CD14-positive monocyte (primary cell): ENCODE measurements around the gene ATL3. TPM values are rescaled to one million over a fixed set of nuclear protein-coding genes. Genes with fewer than 3 reads are reported as not detected.

Source experiments
- DNase-seq, 3 donors: peaks; one replicate each; pipeline ENCODE4 v3.0.0-alpha.2; 2011 to 2022
- H2AFZ ChIP-seq: 2 replicates; pipeline ENCODE4 v1.6.0; 2012; ENCODE audit warnings: mild to moderate bottlenecking, low read depth, low read length, inconsistent platforms; ENCODE audit not compliant: insufficient read depth, poor library complexity, severe bottlenecking
- H3K27ac ChIP-seq, 2 donors: 1 replicate in 1 of 2; 2 replicates in 1 of 2; pipeline ENCODE4 v1.5.1; 2012 to 2013; ENCODE audit warnings: low read length in 2 of 2, control low read depth in 1 of 2, inconsistent platforms in 1 of 2, low read depth in 1 of 2, mild to moderate bottlenecking in 1 of 2
- H3K27me3 ChIP-seq, 2 donors: one replicate each; pipeline versions ENCODE4 v1.6.0 to v1.6.1; 2011 to 2013; ENCODE audit warnings: low read length in 2 of 2; ENCODE audit not compliant: control insufficient read depth in 2 of 2, insufficient read depth in 2 of 2
- H3K36me3 ChIP-seq, 2 donors: replicated peaks in 1 of 2; 1 replicate in 1 of 2; 2 replicates in 1 of 2; pipeline versions ENCODE4 v1.5.1 to v1.6.1; 2012 to 2013; ENCODE audit warnings: low read length in 2 of 2, control low read depth in 1 of 2, inconsistent platforms in 1 of 2, mild to moderate bottlenecking in 1 of 2; ENCODE audit not compliant: insufficient read depth in 2 of 2, control insufficient read depth in 1 of 2
- H3K4me1 ChIP-seq, 2 donors: 1 replicate in 1 of 2; 2 replicates in 1 of 2; pipeline versions ENCODE4 v1.5.1 to v1.6.1; 2012 to 2013; ENCODE audit warnings: low read length in 2 of 2, control low read depth in 1 of 2, inconsistent platforms in 1 of 2, mild to moderate bottlenecking in 1 of 2, moderate library complexity in 1 of 2; ENCODE audit not compliant: insufficient read depth in 2 of 2, control insufficient read depth in 1 of 2
- H3K4me2 ChIP-seq: replicated peaks from 2 replicates; pipeline ENCODE3; 2012; ENCODE audit warnings: low read length, moderate library complexity, mild to moderate bottlenecking; ENCODE audit not compliant: poor library complexity, severe bottlenecking; ENCODE audit errors: extremely low read depth
- H3K4me3 ChIP-seq, 3 experiments: fragments of 200-600 bp in 1 of 3; sonication (generic) in 1 of 3; replicated peaks in 1 of 3; 1 replicate in 2 of 3; 2 replicates in 1 of 3; pipeline ENCODE4 v1.5.1; 2011 to 2013; ENCODE audit warnings: low read length in 3 of 3, mild to moderate bottlenecking in 3 of 3, control low read depth in 2 of 3, low read depth in 2 of 3, inconsistent platforms in 1 of 3, moderate library complexity in 1 of 3
- H3K79me2 ChIP-seq: 2 replicates; pipeline ENCODE4 v1.6.0; 2012; ENCODE audit warnings: mild to moderate bottlenecking, control low read depth, inconsistent platforms, low read length, moderate library complexity; ENCODE audit not compliant: insufficient read depth
- H3K9ac ChIP-seq: 2 replicates; pipeline ENCODE4 v1.6.0; 2017; ENCODE audit warnings: low read length, mild to moderate bottlenecking; ENCODE audit not compliant: insufficient read depth, poor library complexity, severe bottlenecking
- H3K9me3 ChIP-seq, 2 donors: replicated peaks in 1 of 2; 1 replicate in 1 of 2; 2 replicates in 1 of 2; pipeline versions ENCODE4 v1.5.1 to v1.6.1; 2012 to 2013; ENCODE audit warnings: low read length in 2 of 2, control low read depth in 1 of 2; ENCODE audit not compliant: control insufficient read depth in 1 of 2, insufficient read depth in 1 of 2
- H4K20me1 ChIP-seq: 2 replicates; pipeline ENCODE4 v1.6.0; 2012; ENCODE audit warnings: mild to moderate bottlenecking, low read length, control low read depth, moderate library complexity; ENCODE audit not compliant: insufficient read depth
- H3K27ac Mint-ChIP-seq, 7 donors: one replicate each; pipeline ENCODE4 v1.8.0; 2020; ENCODE audit warnings: mild to moderate bottlenecking in 7 of 7, mixed read lengths in 7 of 7, moderate library complexity in 6 of 7, inconsistent platforms in 2 of 7
- H3K27me3 Mint-ChIP-seq, 3 donors: one replicate each; pipeline ENCODE4 v1.8.0; 2021 to 2022; ENCODE audit warnings: low read depth in 3 of 3, mild to moderate bottlenecking in 3 of 3, mixed read lengths in 3 of 3, moderate library complexity in 3 of 3, inconsistent platforms in 1 of 3
- H3K36me3 Mint-ChIP-seq, 2 donors: one replicate each; pipeline ENCODE4 v1.8.0; 2020; ENCODE audit warnings: mixed read lengths in 2 of 2, inconsistent platforms in 1 of 2, mild to moderate bottlenecking in 1 of 2
- H3K4me1 Mint-ChIP-seq: one replicate; pipeline ENCODE4 v1.8.0; 2020; ENCODE audit warnings: mild to moderate bottlenecking, mixed read lengths
- H3K4me3 Mint-ChIP-seq, 2 donors: one replicate each; pipeline ENCODE4 v1.8.0; 2020; ENCODE audit warnings: mild to moderate bottlenecking in 2 of 2, mixed read lengths in 2 of 2, moderate library complexity in 1 of 2
- H3K9me3 Mint-ChIP-seq, 7 donors: one replicate each; pipeline ENCODE4 v1.8.0; 2020 to 2022; ENCODE audit warnings: mixed read lengths in 7 of 7, mild to moderate bottlenecking in 6 of 7, moderate library complexity in 6 of 7, inconsistent platforms in 2 of 7
- WGBS: methylation state at CpG from one replicate; pipeline ENCODE4 v1.1.5; 2013; ENCODE audit warnings: missing lambda C conversion rate; ENCODE audit not compliant: insufficient coverage; 5-methylcytosine and 5-hydroxymethylcytosine counted together
- intact Hi-C, 2 donors: fragments of 100-400 bp; cut with micrococcal nuclease; formaldehyde crosslinking; loops; one replicate each; pipeline versions ENCODE4 v1.15.0 to v1.15.1; 2023
- polyA minus RNA-seq: library from RNA; depleted of rRNA, polyadenylated mRNA; stranded (reverse); fragments of >200 nt; gene quantifications from 2 replicates; pipeline ENCODE4 v1.2.3, GENCODE V29; 2012
- polyA plus RNA-seq, 3 donors: library from polyadenylated mRNA; depleted of rRNA in 1 of 3; unstranded in 2 of 3; stranded (reverse) in 1 of 3; fragments of 300-500 nt in 2 of 3; fragments of >200 nt in 1 of 3; fragmentation: Illumina TruSeq in 2 of 3; gene quantifications; 1 replicate in 2 of 3; 2 replicates in 1 of 3; pipeline ENCODE4 v1.2.3, GENCODE V29; 2012 to 2021
- total RNA-seq, 12 experiments: library from RNA in 1 of 12; stranded (reverse) in 1 of 12; fragments of 120-200 nt in 1 of 12; gene quantifications; one replicate each; pipeline ENCODE4 v1.2.4 and lab custom pipeline; 2013 to 2026; ENCODE audit warnings: mixed read lengths in 6 of 12, inconsistent platforms in 1 of 12
- TF ChIP-seq, protein P1 (sequence below): fragments of 200-600 bp; IDR thresholded peaks from one replicate; pipeline ENCODE4 v1.8.0; 2022; ENCODE audit warnings: antibody characterized with exemption, mild to moderate bottlenecking

ATL3 gene, protein sequence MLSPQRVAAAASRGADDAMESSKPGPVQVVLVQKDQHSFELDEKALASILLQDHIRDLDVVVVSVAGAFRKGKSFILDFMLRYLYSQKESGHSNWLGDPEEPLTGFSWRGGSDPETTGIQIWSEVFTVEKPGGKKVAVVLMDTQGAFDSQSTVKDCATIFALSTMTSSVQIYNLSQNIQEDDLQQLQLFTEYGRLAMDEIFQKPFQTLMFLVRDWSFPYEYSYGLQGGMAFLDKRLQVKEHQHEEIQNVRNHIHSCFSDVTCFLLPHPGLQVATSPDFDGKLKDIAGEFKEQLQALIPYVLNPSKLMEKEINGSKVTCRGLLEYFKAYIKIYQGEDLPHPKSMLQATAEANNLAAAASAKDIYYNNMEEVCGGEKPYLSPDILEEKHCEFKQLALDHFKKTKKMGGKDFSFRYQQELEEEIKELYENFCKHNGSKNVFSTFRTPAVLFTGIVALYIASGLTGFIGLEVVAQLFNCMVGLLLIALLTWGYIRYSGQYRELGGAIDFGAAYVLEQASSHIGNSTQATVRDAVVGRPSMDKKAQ
- 24.1 TPM for total RNA-seq (2013)
- polyA plus RNA-seq (10 to 100 TPM; 10.6 to 25.5 (median 22.7) TPM), polyA minus RNA-seq (6.9 and 8.5 TPM in 2 replicates), total RNA-seq (lab: John Stamatoyannopoulos, UW) (37.8 to 108 (median 65.3) reads per million in 11 experiments)

DNA sequence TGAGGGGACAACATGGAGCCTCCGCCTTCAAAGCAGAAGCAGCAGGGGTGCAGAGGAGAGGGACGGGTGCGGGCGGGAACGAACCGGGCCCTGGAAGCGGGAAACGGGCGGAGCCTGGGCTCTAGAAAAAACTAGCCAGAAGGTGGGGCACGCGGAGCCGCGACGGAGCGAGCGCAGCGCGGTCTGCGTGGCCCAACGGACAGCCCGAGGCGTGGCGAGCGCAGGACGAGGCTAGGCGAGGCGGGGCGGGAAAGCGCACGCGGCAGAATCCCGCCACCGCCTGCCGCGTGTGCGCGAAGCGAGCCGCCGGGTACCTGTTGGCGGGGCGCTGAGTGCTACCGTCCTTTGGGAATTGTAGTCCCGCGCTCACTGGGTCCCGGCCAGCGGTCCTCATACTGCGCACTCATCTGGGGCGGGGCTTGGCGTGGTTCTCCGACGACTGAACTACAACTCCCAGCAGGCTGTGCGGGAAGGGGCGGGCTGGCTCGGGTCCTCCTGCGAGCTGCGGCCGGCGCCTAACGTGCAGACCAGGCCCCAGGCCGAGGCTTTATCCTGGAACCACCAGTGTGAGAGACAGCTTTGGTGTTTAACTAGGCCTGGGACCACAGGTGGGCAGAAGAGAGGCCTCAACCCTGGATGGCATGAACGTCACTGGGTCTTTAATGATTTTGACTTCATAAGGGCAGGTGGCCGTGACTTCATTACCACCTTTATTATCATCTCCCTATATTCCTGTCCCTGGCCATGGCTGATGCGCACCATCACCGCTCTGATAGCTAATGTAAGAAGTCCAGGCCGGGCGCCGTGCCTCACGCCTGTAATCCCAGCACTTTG, at the start of gene ATL3:
Gene ATL3 (minus strand): TSS at position 55 of the 834 bp plus-strand sequence. CDS start 41 bp downstream, at position 14.
- Histone ChIP-seq H3K4me2 (peak within 1 kb of the TSS; percentile 78), H3K4me3 (peak within 1 kb of the TSS; percentile 64 to 90 (median 87)), H2AFZ (peak within 1 kb of the TSS; percentile 93), H3K27me3 (no peaks in the 10 kb centered on the region), H3K79me2 (peaks cover 47% of the 10 kb centered on the region), H3K9ac (peak within 1 kb of the TSS; percentile 83), H3K4me1 (peaks cover 38% of the 10 kb centered on the region in 2 donors), H3K9me3 (no peaks in the 10 kb centered on the region), H4K20me1 (peaks cover 36% of the 10 kb centered on the region), H3K27ac (peak within 1 kb of the TSS; percentile 74 to 83), H3K36me3 (peaks cover 0 to 6% of the 10 kb centered on the region in 2 donors)
- Mint-ChIP-seq H3K27me3 (no peaks in the 10 kb centered on the region), H3K36me3 (peaks cover 1 to 4% of the 10 kb centered on the region in 2 donors), H3K9me3 (no peaks in the 10 kb centered on the region), H3K27ac (peak within 1 kb of the TSS; percentile 80 to 93 (median 90)), H3K4me3 (peak within 1 kb of the TSS; percentile 83 to 91), H3K4me1 (peaks cover 40% of the 10 kb centered on the region)
- 11% methylated on average over 69 of the region's 69 CpGs for WGBS
- DNase-seq, result peak; percentile 86 to 91 (median 88)
- TF ChIP-seq, protein P1, sequence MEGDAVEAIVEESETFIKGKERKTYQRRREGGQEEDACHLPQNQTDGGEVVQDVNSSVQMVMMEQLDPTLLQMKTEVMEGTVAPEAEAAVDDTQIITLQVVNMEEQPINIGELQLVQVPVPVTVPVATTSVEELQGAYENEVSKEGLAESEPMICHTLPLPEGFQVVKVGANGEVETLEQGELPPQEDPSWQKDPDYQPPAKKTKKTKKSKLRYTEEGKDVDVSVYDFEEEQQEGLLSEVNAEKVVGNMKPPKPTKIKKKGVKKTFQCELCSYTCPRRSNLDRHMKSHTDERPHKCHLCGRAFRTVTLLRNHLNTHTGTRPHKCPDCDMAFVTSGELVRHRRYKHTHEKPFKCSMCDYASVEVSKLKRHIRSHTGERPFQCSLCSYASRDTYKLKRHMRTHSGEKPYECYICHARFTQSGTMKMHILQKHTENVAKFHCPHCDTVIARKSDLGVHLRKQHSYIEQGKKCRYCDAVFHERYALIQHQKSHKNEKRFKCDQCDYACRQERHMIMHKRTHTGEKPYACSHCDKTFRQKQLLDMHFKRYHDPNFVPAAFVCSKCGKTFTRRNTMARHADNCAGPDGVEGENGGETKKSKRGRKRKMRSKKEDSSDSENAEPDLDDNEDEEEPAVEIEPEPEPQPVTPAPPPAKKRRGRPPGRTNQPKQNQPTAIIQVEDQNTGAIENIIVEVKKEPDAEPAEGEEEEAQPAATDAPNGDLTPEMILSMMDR, result no peak
- intact Hi-C loops, result loop anchor here in 1 of 2 donors (1.0 to 2.0 kb wide), 2 partner anchors 10 to 67 kb away; partner anchors contain the start of gene RTN3

DNA sequence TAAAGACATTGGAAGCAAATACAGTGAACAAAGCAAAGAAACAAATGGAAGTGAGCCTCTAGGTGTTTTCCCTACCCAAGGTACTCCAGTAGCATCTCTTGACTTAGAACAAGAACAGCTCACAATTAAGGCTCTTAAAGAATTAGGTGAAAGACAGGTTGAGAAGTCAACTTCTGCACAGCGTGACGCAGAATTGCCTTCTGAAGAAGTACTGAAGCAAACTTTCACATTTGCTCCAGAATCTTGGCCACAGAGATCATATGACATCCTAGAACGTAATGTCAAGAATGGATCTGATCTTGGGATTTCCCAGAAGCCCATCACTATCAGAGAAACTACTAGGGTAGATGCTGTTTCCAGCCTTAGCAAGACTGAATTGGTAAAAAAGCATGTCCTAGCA, 49.4 kb upstream of the ATL3 start:
- Mint-ChIP-seq H3K36me3 (peaks cover 13 to 25% of the 10 kb centered on the region in 2 donors), H3K4me1 (peaks cover 4% of the 10 kb centered on the region), H3K27ac (no peak overlapping the region), H3K27me3 (no peaks in the 10 kb centered on the region), H3K9me3 (no peaks in the 10 kb centered on the region), H3K4me3 (no peak overlapping the region)
- H3K4me3 ChIP-seq, result no peak overlapping the region
- 100% methylated on average over 3 of the region's 3 CpGs for WGBS
- H2AFZ ChIP-seq, result no peak overlapping the region
- H3K27ac ChIP-seq, result no peak overlapping the region
- intact Hi-C loops, result loop anchor here in 1 of 2 donors (10.0 kb wide), 1 partner anchor 676 kb away; no protein-coding TSS in a partner anchor
- H3K9ac ChIP-seq, result no peak overlapping the region
- peaks cover 100% of the 10 kb centered on the region for H3K79me2 ChIP-seq
- H4K20me1 ChIP-seq, result peaks cover 100% of the 10 kb centered on the region
- H3K4me2 ChIP-seq, result no peak overlapping the region
- TF ChIP-seq, protein P1, result no peak
- no peaks in the 10 kb centered on the region for H3K9me3 ChIP-seq
- no peaks in the 10 kb centered on the region for H3K27me3 ChIP-seq
- H3K36me3 ChIP-seq, result peaks cover 0 to 21% of the 10 kb centered on the region in 2 donors
- no peaks in the 10 kb centered on the region for H3K4me1 ChIP-seq
- no peak for DNase-seq
